GM19240 (cell line): ENCODE data around the gene IQSEC3.

Experiments used
- DNase-seq: peaks from one replicate; pipeline ENCODE4 v3.0.0; 2011; ENCODE audit warnings: low spot score; ENCODE audit not compliant: insufficient read length

The IQSEC3 gene

DNA sequence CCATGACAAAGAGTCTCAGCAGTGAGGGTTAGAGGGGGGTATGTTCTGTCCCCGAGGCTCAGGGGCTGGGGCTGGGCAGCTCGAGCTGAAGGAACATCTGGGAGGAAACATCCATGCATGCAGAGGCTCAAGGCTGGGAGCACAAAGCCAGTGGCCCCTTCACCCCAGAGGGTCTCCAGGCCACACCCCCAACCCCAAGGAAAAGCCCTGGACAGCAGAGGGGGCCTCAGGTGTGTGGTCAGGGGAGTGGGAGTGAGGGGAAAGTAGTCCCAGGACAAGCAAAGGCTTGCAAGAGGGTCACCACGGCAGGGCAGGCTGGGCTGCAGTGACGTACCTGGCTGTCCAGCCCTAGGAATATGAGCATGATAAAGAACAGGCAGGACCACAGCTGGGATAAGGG is 129.9 kb downstream of the IQSEC3 start:
- no peak for DNase-seq

- no peak for DNase-seq
Observed at GRCh38 chr12:197347-197746, 130.8 kb downstream of the IQSEC3 start.

DNA sequence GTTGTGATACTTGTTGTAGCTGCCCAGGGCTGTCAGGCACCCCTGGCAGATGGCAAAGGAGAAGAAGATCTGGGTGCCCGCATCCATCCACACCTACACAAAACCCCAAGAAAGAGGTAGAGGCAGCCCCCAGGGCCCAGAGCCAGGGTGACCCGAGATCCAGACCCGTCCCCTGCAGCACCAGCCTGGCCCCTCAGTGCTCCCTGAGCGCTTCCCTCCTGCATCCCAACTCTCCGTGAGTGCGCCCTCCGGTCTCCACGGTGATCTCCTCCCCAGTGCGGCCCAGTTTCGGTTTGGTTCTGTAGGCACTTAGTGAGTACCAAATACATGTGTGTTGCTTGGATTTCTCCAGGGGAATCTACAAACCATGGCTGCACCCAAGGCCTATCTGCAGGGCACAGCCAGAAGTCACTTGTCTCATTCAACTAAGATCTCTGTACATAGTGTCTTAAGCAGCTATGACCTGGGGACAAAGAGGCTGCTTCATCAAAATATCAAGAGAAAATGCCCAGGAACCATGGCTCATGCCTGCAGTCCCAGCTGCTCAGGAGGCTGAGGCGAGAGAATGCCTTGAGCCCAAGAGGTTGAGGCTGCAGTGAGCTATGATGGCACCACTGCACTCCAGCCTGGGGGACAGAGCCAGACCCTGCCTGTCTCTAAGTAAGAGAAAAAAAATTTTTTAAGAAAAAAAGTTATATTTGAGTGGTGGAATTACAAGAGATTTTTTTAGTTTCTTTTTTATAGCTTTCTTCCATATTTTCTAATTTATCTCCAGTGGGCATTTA is 131.5 kb downstream of the IQSEC3 start:
- no peak for DNase-seq

DNA sequence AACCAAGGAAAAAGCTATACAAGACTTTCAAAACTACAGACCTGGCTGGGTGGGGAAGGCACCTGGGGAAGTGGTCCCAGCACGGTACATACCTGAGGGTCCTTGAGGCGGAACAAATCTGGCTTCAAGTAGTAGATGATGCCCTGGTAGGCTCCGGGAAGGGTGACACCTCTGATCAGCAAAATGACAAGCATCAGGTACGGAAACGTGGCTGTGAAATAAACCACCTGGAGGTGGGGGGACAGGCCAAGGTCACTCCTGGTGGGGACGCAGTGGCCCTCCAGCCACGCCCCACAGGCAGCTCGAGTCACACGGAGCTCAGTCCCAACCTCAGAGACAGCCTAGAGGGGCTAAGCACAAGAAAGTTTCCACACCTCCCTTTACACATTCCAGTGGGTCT is 132.1 kb downstream of the IQSEC3 start:
- no peak for DNase-seq

- DNase-seq: no peak
Observed at GRCh38 chr12:201361-201760, 134.8 kb downstream of the IQSEC3 start.

DNA sequence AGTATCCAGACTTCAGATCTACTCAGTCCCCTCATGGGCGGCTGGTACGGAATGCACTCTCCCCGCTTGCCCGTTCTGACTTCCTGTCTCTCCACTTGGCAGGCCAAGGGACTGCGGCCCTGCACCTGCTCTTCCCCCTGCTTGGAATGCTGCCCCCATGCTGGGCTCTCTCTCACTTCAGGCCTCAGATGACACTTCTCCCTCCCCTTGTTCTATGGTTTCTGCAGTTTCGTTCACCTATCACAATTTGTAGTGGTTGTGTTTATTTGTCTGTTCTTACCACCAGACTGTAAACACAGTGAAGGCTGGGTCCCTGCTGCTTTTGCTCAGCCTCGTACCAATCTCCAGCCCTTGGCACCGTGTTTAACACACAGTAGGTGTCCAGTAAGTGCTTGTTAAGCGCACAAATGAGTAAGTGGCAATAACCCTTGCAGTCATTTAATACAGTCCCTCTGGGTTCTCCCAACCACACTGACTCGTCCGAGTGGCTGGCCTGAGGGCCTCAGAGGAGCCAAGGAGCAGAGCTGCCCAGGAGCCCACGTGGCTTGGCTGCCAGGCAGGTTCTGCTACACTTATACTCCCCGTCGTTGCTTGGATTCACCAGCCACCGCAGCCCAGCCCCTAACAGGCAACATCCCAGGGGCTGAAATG is 135.6 kb downstream of the IQSEC3 start:
- DNase-seq: no peak

DNA sequence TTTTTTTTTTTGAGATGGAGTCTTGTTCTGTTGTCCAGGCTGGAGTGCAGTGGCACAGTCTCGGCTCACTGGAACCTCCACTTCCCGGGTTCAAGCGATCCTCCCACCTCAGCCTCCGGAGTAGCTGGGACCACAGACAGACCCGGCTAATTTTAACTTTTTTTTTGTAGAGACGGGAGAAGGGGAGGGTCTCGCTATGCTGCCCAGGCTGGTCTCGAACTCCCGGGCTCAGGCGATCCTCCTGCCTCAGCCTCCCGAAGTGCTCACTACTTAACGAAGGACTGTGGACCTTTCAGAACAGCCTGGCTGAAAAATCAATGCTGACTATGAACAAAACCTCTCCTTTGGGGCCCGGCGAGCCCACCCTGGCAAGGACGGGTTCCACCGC is 136.5 kb downstream of the IQSEC3 start:
- DNase-seq: no peak

- no peak for DNase-seq
Observed at GRCh38 chr12:203462-204260, 137.1 kb downstream of the IQSEC3 start.

- DNase-seq: no peak
Observed at GRCh38 chr12:204261-204678, 137.7 kb downstream of the IQSEC3 start.

- no peak for DNase-seq
Observed at GRCh38 chr12:205026-205425, 138.5 kb downstream of the IQSEC3 start.

- DNase-seq: no peak
Observed at GRCh38 chr12:206746-207440, 140.3 kb downstream of the IQSEC3 start.

DNA sequence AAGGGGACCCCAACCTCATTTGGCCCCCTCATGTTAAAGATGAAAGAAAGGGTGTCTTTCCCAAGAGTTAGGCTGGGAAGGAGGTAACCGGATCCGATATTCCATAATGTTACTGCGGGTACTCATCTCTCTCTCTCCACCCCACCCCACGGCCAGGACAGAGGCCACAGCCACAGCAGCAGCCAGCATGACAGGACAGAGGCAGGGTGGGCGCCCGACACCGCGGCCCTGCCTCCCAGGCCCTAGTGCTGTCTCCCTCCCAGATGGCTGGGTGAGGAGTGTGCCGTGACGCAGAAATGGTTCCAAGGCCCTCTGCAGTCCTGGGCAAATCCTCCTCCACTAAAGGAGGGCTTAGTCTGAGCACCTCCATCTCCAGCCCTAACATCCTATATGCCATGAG is 141.2 kb downstream of the IQSEC3 start:
- DNase-seq: no peak

DNA sequence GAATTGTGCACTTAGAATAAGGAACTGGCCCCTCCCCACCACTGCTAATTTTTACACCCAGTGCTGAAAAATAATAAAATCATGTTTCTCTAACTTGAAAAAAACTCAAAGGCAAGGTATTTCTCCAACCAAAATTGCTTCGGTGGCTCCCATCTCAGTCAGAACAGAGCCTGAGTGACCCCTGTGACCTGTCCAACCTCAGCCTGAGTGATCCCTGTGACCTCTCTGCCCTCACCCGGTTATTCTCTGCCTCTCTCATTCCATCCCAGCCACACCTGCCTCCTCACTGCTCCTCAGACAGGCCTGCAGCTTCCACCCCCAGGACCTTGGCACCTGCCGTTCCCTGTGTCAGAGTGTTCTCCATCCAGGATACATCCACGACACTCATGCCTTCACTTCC is 142.2 kb downstream of the IQSEC3 start:
- DNase-seq: no peak

DNA sequence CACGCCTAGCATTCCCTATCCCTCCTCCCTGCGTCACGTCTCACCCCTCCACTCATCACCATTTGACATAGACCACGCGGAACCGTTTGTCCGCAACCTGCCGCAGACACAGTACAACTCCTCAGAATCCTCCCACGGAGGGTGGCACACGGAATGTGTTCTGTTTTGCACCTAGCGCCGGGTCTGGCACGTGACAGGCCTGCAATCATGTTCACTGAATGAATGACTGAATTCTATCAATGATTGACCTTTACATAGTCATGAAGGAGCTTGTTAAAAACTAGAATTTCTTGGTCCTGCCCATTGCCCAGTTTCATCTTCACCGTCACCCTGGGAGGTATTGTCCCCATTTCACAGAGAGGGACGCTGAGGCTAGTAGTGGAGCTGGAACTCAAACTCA is 142.7 kb downstream of the IQSEC3 start:
- no peak for DNase-seq

GRCh38 chr12:209851-210250 is 143.3 kb downstream of the IQSEC3 start:
- no peak for DNase-seq

DNA sequence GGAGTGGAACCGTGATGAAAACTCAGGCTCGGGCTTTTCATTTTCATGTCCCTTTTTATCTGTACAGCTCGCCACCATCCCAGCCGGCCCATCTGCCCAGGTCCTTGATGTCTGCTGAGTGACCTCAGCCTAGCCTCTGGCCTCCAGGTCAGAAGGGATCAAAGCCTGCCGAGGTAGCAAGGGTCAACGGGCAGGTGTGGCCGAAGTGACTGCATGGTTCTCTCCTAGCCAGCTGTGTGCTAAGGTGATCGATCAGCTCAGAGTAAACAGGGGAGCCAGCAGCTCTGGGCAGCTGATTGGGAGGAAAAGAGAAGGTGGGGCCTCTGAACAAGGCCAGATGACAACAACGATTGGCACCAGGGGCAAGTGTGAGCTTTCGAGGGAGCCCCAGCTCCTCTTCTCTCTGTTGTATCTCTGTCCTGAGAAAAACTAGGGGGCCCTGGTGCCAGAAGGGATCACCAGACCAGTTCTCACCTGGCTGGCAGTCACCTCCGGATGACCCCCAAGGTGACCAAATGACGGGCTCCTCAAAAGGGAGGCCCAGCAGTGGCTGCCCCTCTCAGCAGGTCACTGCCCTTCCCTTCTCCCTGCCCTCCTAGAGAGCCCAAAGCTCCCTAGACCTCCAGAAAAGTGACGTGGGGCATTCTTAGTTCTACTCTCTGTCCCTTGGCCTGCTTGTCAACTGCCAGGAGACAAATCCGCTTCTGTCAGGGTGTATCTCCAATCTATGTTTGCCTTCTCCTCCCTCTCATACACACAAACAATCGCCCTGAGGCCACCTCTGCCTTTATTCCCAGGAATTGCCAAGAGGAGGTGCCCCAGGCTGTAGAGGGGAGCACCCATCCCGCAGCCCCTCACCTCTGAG is 143.9 kb downstream of the IQSEC3 start:
- no peak for DNase-seq

DNA sequence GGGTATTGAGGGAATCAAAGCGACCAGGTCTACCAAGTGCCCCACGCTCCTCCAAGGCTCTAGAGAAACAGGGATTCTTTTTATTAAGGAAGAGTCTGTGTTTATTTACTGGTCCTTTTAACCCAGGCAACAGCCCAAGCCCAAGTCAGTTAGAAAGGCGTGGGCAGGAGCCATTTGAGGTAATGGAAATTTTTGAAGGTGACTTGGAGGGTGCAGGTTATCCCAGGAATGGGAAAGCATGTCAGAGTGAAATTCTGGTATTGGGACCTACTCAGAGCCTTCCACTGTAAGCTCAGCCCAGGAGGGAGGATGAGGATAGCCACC is 144.5 kb downstream of the IQSEC3 start:
- DNase-seq: no peak

DNA sequence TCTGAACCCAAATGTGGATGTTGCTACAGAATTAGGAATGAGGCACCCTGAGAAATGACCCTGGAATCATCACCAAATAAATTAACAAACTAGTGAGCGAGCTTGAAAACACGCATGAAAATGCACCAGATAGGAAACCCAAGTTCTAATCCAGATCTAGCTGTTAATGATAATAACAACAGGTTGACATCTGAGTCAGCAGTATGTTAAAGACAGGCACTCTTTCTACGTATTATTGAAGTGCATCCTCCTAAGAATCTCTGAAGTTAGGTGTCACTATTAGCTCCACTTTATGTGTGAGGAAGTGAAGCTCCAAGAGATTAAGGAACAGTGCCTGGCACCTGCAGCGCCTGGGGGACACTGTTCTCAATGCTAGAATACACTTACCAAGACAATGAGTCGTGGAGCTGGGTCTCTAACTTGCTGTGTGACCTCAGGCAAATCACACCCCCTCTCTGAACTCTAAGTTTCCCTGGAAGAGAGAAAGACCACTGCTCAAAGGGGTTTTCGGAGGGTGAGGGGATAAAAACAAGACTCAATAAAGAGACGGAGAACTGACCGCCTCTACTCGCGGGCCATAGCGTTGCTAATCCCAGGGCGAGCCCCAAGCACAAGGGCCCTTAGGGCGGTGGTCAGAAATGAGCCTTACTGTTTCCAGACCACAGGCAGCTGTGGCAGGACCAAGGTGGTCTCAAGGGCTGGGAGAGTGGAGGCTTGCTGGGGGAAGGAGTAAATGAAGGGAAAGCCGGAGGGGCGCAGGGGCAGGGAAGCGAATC is 145.3 kb downstream of the IQSEC3 start:
- no peak for DNase-seq

- DNase-seq: no peak
Observed at GRCh38 chr12:212415-212714, 145.8 kb downstream of the IQSEC3 start.
